ENCODE data around the gene PNMA8B.

PNMA8B gene

GRCh38 chr19:46452186-46452585, 43.5 kb downstream of the PNMA8B start:
- DNase-seq = no peak

- DNase-seq = no peak
Measured at GRCh38 chr19:46451352-46451751, 44.3 kb downstream of the PNMA8B start.

DNA sequence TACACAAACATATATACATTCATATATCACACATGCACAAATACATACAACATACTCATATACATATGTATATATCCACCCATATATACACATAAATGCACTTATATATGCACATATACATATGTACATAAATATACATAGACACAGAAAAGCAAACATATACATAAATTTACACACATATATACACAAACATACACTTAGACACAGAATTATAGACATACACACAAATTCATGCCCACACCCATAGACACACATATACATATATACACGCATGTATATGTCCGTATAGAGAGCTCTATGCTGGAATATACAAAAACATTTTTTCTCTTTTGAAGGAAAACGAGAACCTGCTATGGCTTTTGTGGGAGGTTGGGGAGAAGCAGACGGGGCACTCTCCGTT, 44.9 kb downstream of the PNMA8B start:
- DNase-seq = no peak

DNA sequence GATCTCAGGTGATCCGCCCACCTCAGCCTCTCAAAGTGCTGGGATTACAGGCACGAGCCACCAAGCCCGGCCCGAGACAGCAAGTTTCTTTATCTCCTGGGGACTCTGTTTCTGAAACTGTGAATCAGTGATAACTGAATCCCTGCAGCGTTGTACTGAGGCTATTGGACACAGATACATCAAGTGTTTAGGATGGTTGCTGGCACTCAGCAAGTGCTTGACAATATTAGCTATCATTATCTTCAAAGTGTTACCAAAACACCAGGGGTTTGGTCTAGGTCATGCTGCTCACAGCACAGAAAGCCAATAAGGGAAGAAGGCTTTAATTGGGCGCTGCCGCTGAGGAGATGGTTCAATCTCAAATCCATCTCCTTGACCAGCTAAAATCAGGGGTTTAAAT, 46.4 kb downstream of the PNMA8B start:
- no peak for DNase-seq

- DNase-seq = no peak
Measured at GRCh38 chr19:46448601-46449000, 47.1 kb downstream of the PNMA8B start.

- no peak for DNase-seq
Measured at GRCh38 chr19:46447824-46448223, 47.8 kb downstream of the PNMA8B start.

DNA sequence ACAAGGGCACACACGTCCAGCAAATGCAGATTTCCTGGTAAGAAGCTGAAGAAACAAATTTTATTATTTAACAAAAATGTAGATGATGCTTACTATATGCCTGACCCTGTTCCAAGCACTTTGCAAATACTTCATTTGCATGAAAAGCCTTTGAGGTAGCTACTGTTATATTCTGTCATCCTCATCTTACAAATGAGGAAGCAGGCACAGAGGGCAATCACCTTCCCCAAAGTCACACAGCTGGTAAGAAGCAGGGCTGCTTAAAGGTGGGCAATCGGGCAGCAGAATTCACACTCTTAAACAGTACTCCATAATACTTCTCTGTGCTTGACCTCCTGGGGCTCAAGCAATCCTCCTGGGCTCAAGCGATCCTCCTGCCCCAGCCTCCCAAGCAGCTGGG, 48.7 kb downstream of the PNMA8B start:
- no peak for DNase-seq

GRCh38 chr19:46446021-46446420, 49.6 kb downstream of the PNMA8B start:
- no peak for DNase-seq

GRCh38 chr19:46442808-46443450, 52.7 kb downstream of the PNMA8B start:
- peak; percentile 85 for DNase-seq

DNA sequence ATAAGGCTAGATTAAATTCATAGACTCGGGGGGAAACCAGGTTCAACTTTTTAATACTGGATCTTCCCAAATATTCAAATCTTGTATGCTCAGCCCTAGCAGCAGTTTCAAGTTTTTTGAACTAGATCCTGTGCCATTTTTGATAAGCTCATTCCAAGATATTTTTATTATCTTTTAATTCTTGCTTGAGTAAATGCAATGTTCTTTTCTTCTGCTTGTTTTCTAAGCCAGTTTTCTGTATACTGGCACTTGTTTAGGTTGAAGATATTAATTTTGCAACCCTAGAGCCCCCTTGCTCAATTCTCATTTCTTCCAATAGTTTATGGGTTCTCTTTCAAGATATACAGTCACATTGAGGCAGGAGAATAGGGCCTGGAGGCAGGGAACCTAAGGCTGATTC, 53.8 kb downstream of the PNMA8B start:
- DNase-seq = no peak

All from fibroblast of upper back skin (primary cell).